Esophagus (tissue), 2 donors: ENCODE data around the gene DNAJB2. TPM values are rescaled to one million over a fixed set of nuclear protein-coding genes. Genes with fewer than 3 reads are reported as not detected.

Experiments used
- H3K27ac ChIP-seq, 2 donors: one replicate each; pipeline ENCODE4 v1.5.1; 2013; ENCODE audit warnings: low read depth in 2 of 2, mild to moderate bottlenecking in 2 of 2, inconsistent platforms in 1 of 2, low read length in 1 of 2, moderate library complexity in 1 of 2
- H3K27me3 ChIP-seq, 2 donors: one replicate each; pipeline ENCODE4 v1.6.1; 2013; ENCODE audit warnings: low read length in 2 of 2, control low read depth in 1 of 2, mild to moderate bottlenecking in 1 of 2; ENCODE audit not compliant: insufficient read depth in 2 of 2, control insufficient read depth in 1 of 2
- H3K36me3 ChIP-seq, 2 donors: one replicate each; pipeline ENCODE4 v1.6.1; 2013; ENCODE audit warnings: low read length in 1 of 2; ENCODE audit not compliant: control insufficient read depth in 2 of 2, insufficient read depth in 2 of 2
- H3K4me1 ChIP-seq, 2 donors: one replicate each; pipeline ENCODE4 v1.6.1; 2013; ENCODE audit warnings: low read length in 1 of 2; ENCODE audit not compliant: control insufficient read depth in 2 of 2, insufficient read depth in 2 of 2
- H3K4me3 ChIP-seq, 2 donors: one replicate each; pipeline ENCODE4 v1.5.1; 2013; ENCODE audit warnings: low read length in 2 of 2, mild to moderate bottlenecking in 2 of 2, low read depth in 1 of 2, moderate library complexity in 1 of 2
- H3K9me3 ChIP-seq, 2 donors: one replicate each; pipeline ENCODE4 v1.6.1; 2013; ENCODE audit warnings: mild to moderate bottlenecking in 2 of 2, low read depth in 1 of 2, low read length in 1 of 2, moderate library complexity in 1 of 2; ENCODE audit not compliant: control insufficient read depth in 2 of 2, insufficient read depth in 1 of 2
- WGBS, 2 donors: extraction: QIAGEN DNeasy Blood & Tissue Kit; methylation state at CpG; one replicate each; pipeline ENCODE4 v1.1.7; 2013; 5-methylcytosine and 5-hydroxymethylcytosine counted together
- polyA plus RNA-seq, 2 donors: library from polyadenylated mRNA; stranded (reverse); fragments of 200-250 nt; gene quantifications; one replicate each; pipeline ENCODE4 v1.2.3, GENCODE V29; 2013
- donor health status: healthy with polysubstance abuse.
- donor health status: Bipolar disorder and iron deficiency.

The DNAJB2 gene
- polyA plus RNA-seq, 2 donors, result 42.4 to 47.8 TPM

GRCh38 chr2:219289195-219289536 lies 10.0 kb downstream of the DNAJB2 start:
- Histone ChIP-seq H3K27ac (peak overlapping the region; percentile 41 to 74), H3K27me3 (no peaks in the 10 kb centered on the region), H3K9me3 (no peaks in the 10 kb centered on the region), H3K4me3 (no peak overlapping the region), H3K36me3 (peaks cover 0 to 11% of the 10 kb centered on the region in 2 donors), H3K4me1 (peaks cover 3 to 35% of the 10 kb centered on the region in 2 donors)
- WGBS, 2 donors, result 59 to 71% methylated on average over 6 of the region's 6 CpGs

- Histone ChIP-seq H3K9me3 (no peaks in the 10 kb centered on the region), H3K36me3 (peaks cover 0 to 6% of the 10 kb centered on the region in 2 donors), H3K4me1 (peaks cover 3 to 34% of the 10 kb centered on the region in 2 donors), H3K4me3 (no peak overlapping the region), H3K27ac (peak overlapping the region; percentile 41 to 74), H3K27me3 (no peaks in the 10 kb centered on the region)
- 24 to 41% methylated on average over 16 of the region's 16 CpGs for WGBS, 2 donors
Measured at GRCh38 chr2:219289537-219290361, 10.6 kb downstream of the DNAJB2 start.

GRCh38 chr2:219290381-219291171 lies 11.4 kb downstream of the DNAJB2 start:
- H3K4me3 ChIP-seq, result no peak overlapping the region
- peaks cover 0 to 1% of the 10 kb centered on the region in 2 donors for H3K36me3 ChIP-seq
- WGBS, 2 donors, result 84 to 86% methylated on average over 16 of the region's 16 CpGs
- H3K4me1 ChIP-seq, result peaks cover 3 to 27% of the 10 kb centered on the region in 2 donors
- no peaks in the 10 kb centered on the region for H3K9me3 ChIP-seq
- no peak overlapping the region for H3K27ac ChIP-seq
- H3K27me3 ChIP-seq, result no peaks in the 10 kb centered on the region

GRCh38 chr2:219291394-219291793 lies 12.2 kb downstream of the DNAJB2 start:
- H3K9me3 ChIP-seq, result no peaks in the 10 kb centered on the region
- 82 to 90% methylated on average over 6 to 7 of the region's 7 CpGs for WGBS, 2 donors
- H3K4me1 ChIP-seq, result peaks cover 3 to 23% of the 10 kb centered on the region in 2 donors
- H3K27ac ChIP-seq, result no peak overlapping the region
- H3K36me3 ChIP-seq, result no peaks in the 10 kb centered on the region
- H3K4me3 ChIP-seq, result no peak overlapping the region
- H3K27me3 ChIP-seq, result no peaks in the 10 kb centered on the region

- no peaks in the 10 kb centered on the region for H3K27me3 ChIP-seq
- H3K4me3 ChIP-seq, result no peak overlapping the region
- 70 to 82% methylated on average over 4 of the region's 4 CpGs for WGBS, 2 donors
- no peak overlapping the region for H3K27ac ChIP-seq
- H3K36me3 ChIP-seq, result no peaks in the 10 kb centered on the region
- H3K9me3 ChIP-seq, result no peaks in the 10 kb centered on the region
- peaks cover 3 to 18% of the 10 kb centered on the region in 2 donors for H3K4me1 ChIP-seq
Measured at GRCh38 chr2:219291910-219292490, 12.8 kb downstream of the DNAJB2 start.

- H3K36me3 ChIP-seq, result no peaks in the 10 kb centered on the region
- no peaks in the 10 kb centered on the region for H3K27me3 ChIP-seq
- no peak overlapping the region for H3K27ac ChIP-seq
- no peak overlapping the region for H3K4me3 ChIP-seq
- H3K9me3 ChIP-seq, result no peaks in the 10 kb centered on the region
- H3K4me1 ChIP-seq, result peaks cover 3 to 16% of the 10 kb centered on the region in 2 donors
- WGBS, 2 donors, result 88 to 90% methylated on average over 9 of the region's 9 CpGs
Measured at GRCh38 chr2:219292616-219293015, 13.4 kb downstream of the DNAJB2 start.

- Histone ChIP-seq H3K27ac (no peak overlapping the region), H3K36me3 (no peaks in the 10 kb centered on the region), H3K4me1 (peaks cover 3 to 11% of the 10 kb centered on the region in 2 donors), H3K27me3 (no peaks in the 10 kb centered on the region), H3K9me3 (no peaks in the 10 kb centered on the region), H3K4me3 (no peak overlapping the region)
- WGBS, 2 donors, result 86 to 94% methylated on average over 5 of the region's 5 CpGs
Measured at GRCh38 chr2:219293736-219294231, 14.6 kb downstream of the DNAJB2 start.

- Histone ChIP-seq H3K9me3 (no peaks in the 10 kb centered on the region), H3K4me3 (peak overlapping the region; percentile 50 to 64), H3K36me3 (no peaks in the 10 kb centered on the region), H3K27me3 (no peaks in the 10 kb centered on the region), H3K27ac (peak overlapping the region; percentile 58 to 65), H3K4me1 (peaks cover 0 to 9% of the 10 kb centered on the region in 2 donors)
- whole genome bisulfite sequencing, 2 donors, result 8 to 9% methylated on average over 59 to 67 of the region's 67 CpGs
Measured at GRCh38 chr2:219294356-219295351, 15.5 kb downstream of the DNAJB2 start.
